Loucy (cell line): ENCODE measurements around the gene UBE2Q2.
A peak's percentile ranks its signal among the peaks of the same experiment; 100 is the strongest.

ENCODE experiments used
- H2AFZ ChIP-seq: fragments of 200-600 bp; sonication (generic); 2 replicates; pipeline ENCODE4 v1.6.0; 2016; ENCODE audit warnings: antibody characterized with exemption, mild to moderate bottlenecking, low read length, moderate library complexity
- H3F3A ChIP-seq: fragments of 200-600 bp; 2 replicates; pipeline ENCODE4 v1.6.0; 2016; ENCODE audit warnings: antibody characterized with exemption, low read depth, mild to moderate bottlenecking
- H3K27me3 ChIP-seq: fragments of 200-600 bp; sonication (generic); 2 replicates; pipeline ENCODE4 v1.6.1; 2014; ENCODE audit warnings: low read length, mild to moderate bottlenecking; ENCODE audit not compliant: insufficient read depth, poor library complexity, severe bottlenecking
- H3K36me3 ChIP-seq: fragments of 200-600 bp; sonication (generic); 2 replicates; pipeline ENCODE4 v1.6.1; 2016; ENCODE audit warnings: low read length; ENCODE audit not compliant: insufficient read depth
- H3K4me1 ChIP-seq: fragments of 200-600 bp; sonication (generic); 2 replicates; pipeline ENCODE4 v1.5.1; 2014; ENCODE audit warnings: low read length, mild to moderate bottlenecking; ENCODE audit not compliant: insufficient read depth, poor library complexity, severe bottlenecking
- H3K4me2 ChIP-seq: fragments of 200-600 bp; sonication (generic); 2 replicates; pipeline ENCODE4 v1.6.0; 2014; ENCODE audit warnings: antibody characterized with exemption, low read length, low read depth, mild to moderate bottlenecking; ENCODE audit not compliant: poor library complexity, severe bottlenecking
- H3K4me3 ChIP-seq: fragments of 200-600 bp; sonication (generic); 2 replicates; pipeline ENCODE4 v1.5.1; 2014; ENCODE audit warnings: low read length, mild to moderate bottlenecking, mixed read lengths; ENCODE audit not compliant: poor library complexity, severe bottlenecking
- H3K79me2 ChIP-seq: fragments of 200-600 bp; sonication (generic); 2 replicates; pipeline ENCODE4 v1.6.1; 2014; ENCODE audit warnings: low read length; ENCODE audit not compliant: insufficient read depth
- H3K9ac ChIP-seq: fragments of 200-600 bp; sonication (generic); 2 replicates; pipeline ENCODE4 v1.6.0; 2014; ENCODE audit warnings: mild to moderate bottlenecking, low read depth, low read length, moderate library complexity; ENCODE audit not compliant: poor library complexity, severe bottlenecking
- H3K9me2 ChIP-seq: fragments of 200-600 bp; sonication (generic); replicated peaks from 2 replicates; pipeline ENCODE4 v1.6.1; 2016; ENCODE audit warnings: low read depth, low read length, mixed read lengths
- H3K9me3 ChIP-seq: fragments of 200-600 bp; sonication (generic); 2 replicates; pipeline ENCODE4 v1.6.1; 2014; ENCODE audit warnings: mild to moderate bottlenecking, antibody characterized with exemption, low read length, low read depth; ENCODE audit not compliant: insufficient read depth
- H4K20me1 ChIP-seq: fragments of 200-600 bp; sonication (generic); 2 replicates; pipeline ENCODE4 v1.6.0; 2014; ENCODE audit warnings: antibody characterized with exemption, low read length, mild to moderate bottlenecking; ENCODE audit not compliant: insufficient read depth, poor library complexity, severe bottlenecking
- EZH2phosphoT487 ChIP-seq: fragments of 200-600 bp; IDR thresholded peaks from 2 replicates; pipeline ENCODE4 v1.6.1; 2018; ENCODE audit warnings: antibody characterized with exemption, mild to moderate bottlenecking, moderate library complexity, borderline replicate concordance
- TF ChIP-seq, protein P1 (sequence below): fragments of 200-600 bp; sonication (generic); conservative IDR thresholded peaks from 2 replicates; pipeline ENCODE4 v1.5.1; 2014; ENCODE audit warnings: mild to moderate bottlenecking, antibody characterized with exemption, low read length

UBE2Q2 gene

DNA sequence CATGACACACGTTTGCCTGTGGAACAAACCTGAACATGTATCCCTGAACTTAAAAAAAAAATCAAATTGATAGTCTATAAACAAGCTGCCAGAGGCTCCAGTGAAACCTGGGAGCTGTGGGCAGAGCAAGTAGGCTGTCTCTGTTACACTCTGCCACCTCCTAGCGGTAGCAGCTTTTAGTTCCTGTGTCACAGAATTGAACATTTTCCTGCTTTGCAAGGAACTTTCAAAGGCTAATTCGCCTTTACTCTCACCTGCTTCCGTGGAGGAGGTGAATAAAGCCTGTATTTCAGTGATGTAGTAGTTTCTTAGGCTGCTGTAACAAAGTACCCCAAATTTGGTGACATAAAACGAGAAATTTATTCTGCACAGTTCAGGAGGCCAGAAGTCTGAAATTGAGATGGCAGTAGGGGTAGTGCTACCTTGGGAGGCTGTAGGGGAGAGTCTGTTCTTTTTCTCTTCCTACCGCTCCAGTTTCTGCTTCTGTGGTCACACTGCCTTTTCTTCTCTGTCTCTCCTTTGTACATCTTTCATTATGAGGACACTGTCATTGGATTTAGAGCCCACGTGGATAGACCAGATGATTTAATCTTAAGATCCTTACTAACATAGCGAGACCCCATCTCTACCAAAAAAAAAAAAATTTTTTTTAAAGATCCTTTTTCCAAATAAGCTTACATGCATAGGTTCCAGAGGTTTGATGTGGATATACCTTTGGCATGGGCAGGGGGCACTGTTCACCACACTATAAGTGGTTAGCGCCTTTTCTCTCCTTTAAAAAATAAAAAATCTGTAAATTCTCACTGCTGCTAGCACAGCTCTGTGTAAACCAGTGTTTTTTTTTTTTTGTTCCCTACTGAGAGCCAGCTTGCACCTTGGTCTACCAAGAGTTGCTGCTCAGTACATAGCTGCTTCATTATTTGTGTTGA, 85.7 kb downstream of the UBE2Q2 start:
- H3K79me2 ChIP-seq = no peaks in the 10 kb centered on the region
- peaks cover 3% of the 10 kb centered on the region; the same call in 1 of the 2 replicates for H3F3A ChIP-seq
- H4K20me1 ChIP-seq = peaks cover 4% of the 10 kb centered on the region
- H3K4me1 ChIP-seq = no peaks in the 10 kb centered on the region
- TF ChIP-seq, protein P1, sequence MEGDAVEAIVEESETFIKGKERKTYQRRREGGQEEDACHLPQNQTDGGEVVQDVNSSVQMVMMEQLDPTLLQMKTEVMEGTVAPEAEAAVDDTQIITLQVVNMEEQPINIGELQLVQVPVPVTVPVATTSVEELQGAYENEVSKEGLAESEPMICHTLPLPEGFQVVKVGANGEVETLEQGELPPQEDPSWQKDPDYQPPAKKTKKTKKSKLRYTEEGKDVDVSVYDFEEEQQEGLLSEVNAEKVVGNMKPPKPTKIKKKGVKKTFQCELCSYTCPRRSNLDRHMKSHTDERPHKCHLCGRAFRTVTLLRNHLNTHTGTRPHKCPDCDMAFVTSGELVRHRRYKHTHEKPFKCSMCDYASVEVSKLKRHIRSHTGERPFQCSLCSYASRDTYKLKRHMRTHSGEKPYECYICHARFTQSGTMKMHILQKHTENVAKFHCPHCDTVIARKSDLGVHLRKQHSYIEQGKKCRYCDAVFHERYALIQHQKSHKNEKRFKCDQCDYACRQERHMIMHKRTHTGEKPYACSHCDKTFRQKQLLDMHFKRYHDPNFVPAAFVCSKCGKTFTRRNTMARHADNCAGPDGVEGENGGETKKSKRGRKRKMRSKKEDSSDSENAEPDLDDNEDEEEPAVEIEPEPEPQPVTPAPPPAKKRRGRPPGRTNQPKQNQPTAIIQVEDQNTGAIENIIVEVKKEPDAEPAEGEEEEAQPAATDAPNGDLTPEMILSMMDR = peak; percentile 38
- no peak for TF ChIP-seq EZH2phosphoT487
- no peak overlapping the region for H3K4me3 ChIP-seq
- no peaks in the 10 kb centered on the region for H3K9me2 ChIP-seq
- no peak overlapping the region for H3K9ac ChIP-seq
- no peak overlapping the region for H2AFZ ChIP-seq
- H3K4me2 ChIP-seq = no peak overlapping the region
- H3K9me3 ChIP-seq = no peaks in the 10 kb centered on the region
- H3K36me3 ChIP-seq = peaks cover 27% of the 10 kb centered on the region; the same call in 1 of the 2 replicates
- no peaks in the 10 kb centered on the region for H3K27me3 ChIP-seq

DNA sequence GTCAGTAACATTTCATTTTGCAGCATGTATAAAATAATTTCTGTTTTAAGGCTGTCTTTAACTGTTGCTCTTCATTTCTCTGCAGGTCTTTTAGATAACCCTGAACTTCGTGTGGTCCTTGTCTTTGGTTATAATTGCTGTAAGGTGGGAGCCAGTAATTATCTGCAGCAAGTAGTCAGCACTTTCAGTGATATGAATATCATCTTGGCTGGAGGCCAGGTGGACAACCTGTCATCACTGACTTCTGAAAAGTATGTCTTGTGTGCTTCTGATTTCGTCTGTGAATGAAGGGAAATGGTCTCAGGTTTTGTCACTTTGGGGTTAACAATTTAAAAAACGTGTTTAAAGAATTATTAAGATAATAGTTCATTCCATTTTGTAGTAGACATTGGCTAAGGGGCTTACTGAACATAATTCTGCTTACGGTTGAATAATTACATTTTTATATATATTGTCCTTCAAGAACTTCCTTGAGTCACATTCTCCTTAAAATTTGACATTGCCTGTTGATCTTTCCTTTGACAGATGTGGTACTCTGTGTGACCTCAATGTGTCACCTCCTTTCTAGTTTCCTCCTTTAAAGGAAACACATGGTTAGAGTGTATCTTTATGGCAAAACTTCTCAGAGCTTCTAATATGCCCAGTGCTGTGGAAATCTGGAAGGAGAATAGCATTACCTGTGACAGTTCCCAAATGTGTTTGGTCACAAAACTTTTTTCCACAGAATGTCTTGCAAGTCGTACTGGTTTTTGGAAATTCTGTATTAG, 86.7 kb downstream of the UBE2Q2 start:
- H3K4me1 ChIP-seq = no peaks in the 10 kb centered on the region
- H2AFZ ChIP-seq = no peak overlapping the region
- no peak overlapping the region for H3K9ac ChIP-seq
- H3K9me2 ChIP-seq = no peaks in the 10 kb centered on the region
- TF ChIP-seq, protein P1 = no peak
- TF ChIP-seq EZH2phosphoT487 = no peak
- H3K4me3 ChIP-seq = no peak overlapping the region
- peaks cover 31% of the 10 kb centered on the region; the same call in 1 of the 2 replicates for H3K36me3 ChIP-seq
- H3F3A ChIP-seq = peaks cover 3% of the 10 kb centered on the region; the same call in 1 of the 2 replicates
- no peaks in the 10 kb centered on the region for H3K79me2 ChIP-seq
- no peaks in the 10 kb centered on the region for H3K9me3 ChIP-seq
- H3K27me3 ChIP-seq = no peaks in the 10 kb centered on the region
- no peak overlapping the region for H3K4me2 ChIP-seq
- H4K20me1 ChIP-seq = peaks cover 4% of the 10 kb centered on the region

DNA sequence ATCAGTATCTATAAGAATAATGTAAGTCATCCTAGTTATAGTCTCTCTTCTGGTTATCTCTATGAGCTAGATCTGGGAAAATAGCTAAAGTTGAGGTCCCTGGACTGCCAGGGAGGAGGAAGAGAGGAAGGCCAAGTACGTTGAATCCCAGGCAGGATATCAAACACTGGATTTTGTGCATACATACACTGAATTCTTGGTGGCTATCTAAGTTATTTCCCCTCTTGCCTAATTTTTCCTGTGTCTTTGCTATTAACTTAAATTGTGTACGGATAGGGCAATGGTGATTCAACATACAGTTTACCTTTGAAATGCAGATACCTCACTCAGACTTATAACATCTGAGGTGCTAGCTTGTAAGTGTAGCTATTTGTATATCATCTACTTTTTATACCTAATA, 87.6 kb downstream of the UBE2Q2 start:
- Histone ChIP-seq H3K4me2 (no peak overlapping the region), H3K9me3 (no peaks in the 10 kb centered on the region), H4K20me1 (peaks cover 4% of the 10 kb centered on the region), H3K4me1 (no peaks in the 10 kb centered on the region), H3F3A (peaks cover 3% of the 10 kb centered on the region; the same call in 1 of the 2 replicates), H3K4me3 (no peak overlapping the region), H2AFZ (no peak overlapping the region), H3K36me3 (peaks cover 36% of the 10 kb centered on the region; the same call in 1 of the 2 replicates), H3K79me2 (no peaks in the 10 kb centered on the region), H3K27me3 (no peaks in the 10 kb centered on the region), H3K9me2 (no peaks in the 10 kb centered on the region), H3K9ac (no peak overlapping the region)
- TF ChIP-seq EZH2phosphoT487 = no peak
- TF ChIP-seq, protein P1 = no peak
